Spinal cord (tissue), 10 donors: ENCODE results near the gene YY1. TPM values are rescaled to one million over a fixed set of nuclear protein-coding genes. Genes with fewer than 3 reads are reported as not detected.
A peak's percentile ranks its signal among the peaks of the same experiment; 100 is the strongest.

Experiments
- DNase-seq, 6 donors: peaks; one replicate each; pipeline versions ENCODE4 v3.0.0 to v3.0.0-alpha.2; 2013 to 2015; ENCODE audit warnings: low spot score in 6 of 6, low read depth in 4 of 6
- H3K27ac ChIP-seq: one replicate; pipeline ENCODE4 v1.5.1; 2013; ENCODE audit warnings: low read depth, low read length, control low read depth
- H3K27me3 ChIP-seq: one replicate; pipeline ENCODE4 v1.6.1; 2013; ENCODE audit warnings: low read length; ENCODE audit not compliant: control insufficient read depth, insufficient read depth
- H3K36me3 ChIP-seq: one replicate; pipeline ENCODE4 v1.6.1; 2013; ENCODE audit warnings: low read length; ENCODE audit not compliant: control insufficient read depth, insufficient read depth
- H3K4me1 ChIP-seq: one replicate; pipeline ENCODE4 v1.6.1; 2013; ENCODE audit warnings: low read length; ENCODE audit not compliant: control insufficient read depth, insufficient read depth
- H3K4me3 ChIP-seq: one replicate; pipeline ENCODE4 v1.5.1; 2013; ENCODE audit warnings: low read depth, low read length, control low read depth
- H3K9me3 ChIP-seq: one replicate; pipeline ENCODE4 v1.6.1; 2013; ENCODE audit warnings: low read length; ENCODE audit not compliant: control insufficient read depth, insufficient read depth
- WGBS: methylation state at CpG from one replicate; pipeline ENCODE4 v1.1.5; 2013; ENCODE audit warnings: missing lambda C conversion rate; ENCODE audit not compliant: insufficient coverage; 5-methylcytosine and 5-hydroxymethylcytosine counted together
- polyA plus RNA-seq, 2 donors: library from polyadenylated mRNA; unstranded; fragments of 120-200 nt; gene quantifications; one replicate each; pipeline ENCODE4 v1.2.1, GENCODE V29; 2013; ENCODE audit not compliant: insufficient read length in 2 of 2
- total RNA-seq, 2 donors: library from RNA; depleted of rRNA in 1 of 2; stranded (reverse); fragments of 120-200 nt in 1 of 2; fragments of >200 nt in 1 of 2; gene quantifications; one replicate each; pipeline versions ENCODE4 v1.2.3 to v1.2.4, GENCODE V29; 2013 to 2014
- donor health status: healthy.

Gene YY1
- total and polyA plus RNA-seq, 4 donors = 55.0 to 83.7 (median 67.1) TPM

GRCh38 chr14:100299238-100299560 is 60.3 kb downstream of the YY1 start:
- H3K36me3 ChIP-seq = peaks cover 42% of the 10 kb centered on the region
- WGBS = 90% methylated on average over 6 of the region's 6 CpGs
- H3K27me3 ChIP-seq = no peaks in the 10 kb centered on the region
- H3K4me1 ChIP-seq = peaks cover 41% of the 10 kb centered on the region
- no peak overlapping the region for H3K27ac ChIP-seq
- no peak overlapping the region for H3K4me3 ChIP-seq
- no peak for DNase-seq
- no peaks in the 10 kb centered on the region for H3K9me3 ChIP-seq

- Histone ChIP-seq H3K27ac (no peak overlapping the region), H3K4me1 (peaks cover 51% of the 10 kb centered on the region), H3K4me3 (no peak overlapping the region), H3K36me3 (peaks cover 23% of the 10 kb centered on the region), H3K9me3 (no peaks in the 10 kb centered on the region), H3K27me3 (no peaks in the 10 kb centered on the region)
- no CpG with 5 or more reads among the region's 2 CpGs for WGBS
- no peak for DNase-seq
Observed at GRCh38 chr14:100302616-100303015, 63.7 kb downstream of the YY1 start.

- H3K36me3 ChIP-seq = peaks cover 18% of the 10 kb centered on the region
- H3K9me3 ChIP-seq = no peaks in the 10 kb centered on the region
- H3K27me3 ChIP-seq = no peaks in the 10 kb centered on the region
- H3K4me3 ChIP-seq = no peak overlapping the region
- DNase-seq = no peak
- H3K27ac ChIP-seq = no peak overlapping the region
- peaks cover 51% of the 10 kb centered on the region for H3K4me1 ChIP-seq
- 79% methylated on average over 7 of the region's 8 CpGs for WGBS
Observed at GRCh38 chr14:100303179-100303578, 64.2 kb downstream of the YY1 start.

DNA sequence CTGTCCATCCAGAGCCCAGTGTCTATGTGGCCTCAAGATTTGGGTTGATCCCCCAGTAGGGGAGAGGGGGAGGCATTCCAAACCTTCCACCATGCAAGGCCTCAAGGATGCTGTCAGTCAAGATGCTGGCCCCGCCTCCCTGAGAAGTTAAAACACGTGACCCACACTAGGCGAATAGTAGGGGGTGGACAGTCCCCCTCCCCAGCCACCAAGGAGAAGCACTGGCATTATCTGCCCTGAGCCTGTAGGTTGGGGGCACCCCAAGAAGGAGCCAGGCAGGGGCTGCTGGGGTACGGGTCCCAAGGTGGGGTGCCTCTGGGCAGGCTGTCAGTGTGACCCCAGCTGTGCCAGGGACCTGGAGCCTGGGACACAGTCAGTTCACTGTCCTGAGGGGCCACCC is 65.0 kb downstream of the YY1 start:
- WGBS = 73% methylated on average over 2 of the region's 4 CpGs
- DNase-seq = no peak
- Histone ChIP-seq H3K27ac (no peak overlapping the region), H3K27me3 (no peaks in the 10 kb centered on the region), H3K36me3 (peaks cover 12% of the 10 kb centered on the region), H3K4me1 (peaks cover 52% of the 10 kb centered on the region), H3K9me3 (no peaks in the 10 kb centered on the region), H3K4me3 (no peak overlapping the region)

GRCh38 chr14:100304825-100305323 is 65.9 kb downstream of the YY1 start:
- H3K4me1 ChIP-seq = peaks cover 51% of the 10 kb centered on the region

DNA sequence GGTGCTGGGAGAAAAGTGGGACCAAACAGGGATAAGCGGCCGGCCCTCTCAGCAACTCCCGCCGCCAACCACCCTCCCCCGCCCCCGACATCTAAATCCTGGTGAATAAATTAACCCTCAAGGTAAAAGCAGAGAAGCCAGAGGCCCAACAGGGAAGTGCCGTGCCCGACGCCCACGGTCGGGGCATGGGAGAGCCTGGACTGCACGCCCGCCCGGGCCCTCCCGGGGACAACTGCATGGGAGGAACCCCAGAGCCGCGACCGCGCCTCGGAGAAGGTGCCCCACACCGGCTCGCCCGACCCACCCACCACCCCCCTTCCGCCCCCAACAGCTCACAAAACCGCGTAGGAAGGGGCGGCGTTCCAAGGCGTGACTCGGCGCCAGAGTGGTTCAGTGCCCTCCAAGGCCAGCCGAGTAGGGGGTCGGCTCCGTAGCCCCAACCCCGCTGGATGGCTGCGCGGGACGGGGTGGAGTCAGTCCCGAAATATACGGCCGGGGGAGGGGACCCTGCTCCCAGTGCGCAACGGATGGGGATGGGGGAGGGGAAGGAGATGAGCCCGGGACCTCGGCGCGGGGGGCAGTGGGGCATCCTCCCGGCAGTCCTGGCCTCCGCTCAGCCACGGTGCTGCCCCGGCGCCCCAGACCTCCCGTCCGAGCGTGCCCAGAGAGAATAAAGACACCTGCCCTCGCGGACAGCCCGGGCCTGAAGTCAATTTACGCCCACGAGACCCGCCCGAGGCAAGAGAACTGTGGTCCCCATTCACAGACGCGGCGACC is 66.6 kb downstream of the YY1 start:
- H3K27ac ChIP-seq = peak overlapping the region; percentile 29
- H3K4me1 ChIP-seq = peaks cover 51% of the 10 kb centered on the region
- DNase-seq = peak in 2 of 6 donors; percentile 35 to 58

More at GRCh38 chr14:100304825-100305323, 65.9 kb downstream of the YY1 start:
- 11% methylated on average over 12 of the region's 23 CpGs for WGBS
- peaks cover 12% of the 10 kb centered on the region for H3K36me3 ChIP-seq
- no peaks in the 10 kb centered on the region for H3K27me3 ChIP-seq
- H3K27ac ChIP-seq = peak overlapping the region; percentile 29
- no peaks in the 10 kb centered on the region for H3K9me3 ChIP-seq
- DNase-seq = peak in 3 of 6 donors; percentile 12 to 69 (median 68)
- H3K4me3 ChIP-seq = peak overlapping the region; percentile 61

DNA sequence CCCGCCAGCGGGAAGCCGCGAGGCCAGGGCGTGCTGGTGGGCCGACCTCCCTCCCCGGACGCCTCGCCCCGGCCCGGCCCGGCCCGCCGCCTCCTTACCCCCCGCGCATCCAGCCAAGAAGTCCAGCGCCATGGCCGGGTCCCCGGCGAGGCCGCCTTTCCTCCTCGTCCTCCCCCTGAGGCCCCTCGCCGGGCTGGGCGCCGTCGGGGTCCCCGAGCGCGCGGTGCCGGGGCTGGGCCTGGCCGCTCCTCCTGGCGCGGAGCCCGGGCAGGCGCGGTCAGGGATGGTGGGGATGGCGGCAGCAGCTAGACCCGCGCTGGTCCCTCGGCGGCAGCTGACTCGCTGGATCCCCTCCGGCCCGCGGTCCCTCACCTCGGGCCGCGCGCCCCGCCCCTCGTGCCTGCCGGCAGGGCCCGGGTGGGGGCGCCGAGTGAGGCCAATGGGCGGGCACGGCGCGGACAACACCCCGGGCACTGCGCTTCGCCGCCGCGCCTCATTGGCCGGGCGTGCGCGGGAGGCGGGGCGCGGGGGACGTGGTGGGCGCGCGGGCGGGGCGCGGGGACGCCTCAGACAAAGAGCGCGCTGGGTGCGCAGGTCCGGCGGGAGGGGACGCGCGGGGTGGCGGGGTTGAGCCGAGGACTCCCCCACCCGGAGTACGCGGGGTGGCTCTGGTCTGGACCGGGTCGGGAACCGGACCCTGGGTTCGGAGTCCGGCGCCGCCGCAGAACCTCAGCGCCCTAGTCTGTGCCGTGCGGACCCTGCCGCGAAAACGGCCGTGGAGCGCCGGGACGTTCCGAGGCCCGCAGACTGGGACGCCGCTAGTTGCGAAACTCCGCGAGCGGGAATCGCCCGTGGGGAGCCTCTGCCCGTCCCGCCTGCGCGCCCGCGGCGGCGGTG is 67.4 kb downstream of the YY1 start, which contains the start of gene SLC25A29:
SLC25A29 (minus strand) TSS at position 344 of the 897 bp plus-strand sequence; CDS start at position 132, 212 bp downstream.
- WGBS = under 1% methylated on average over 131 of the region's 131 CpGs
- H3K27me3 ChIP-seq = peaks cover under 1% of the 10 kb centered on the region
- peaks cover 12% of the 10 kb centered on the region for H3K36me3 ChIP-seq
- H3K27ac ChIP-seq = peak within 1 kb of the TSS; percentile 81
- peak in 5 of 6 donors; percentile 83 to 98 (median 86) for DNase-seq
- peaks cover 51% of the 10 kb centered on the region for H3K4me1 ChIP-seq
- peak within 1 kb of the TSS; percentile 78 for H3K4me3 ChIP-seq
- H3K9me3 ChIP-seq = no peaks in the 10 kb centered on the region

More for the DNA sequence above, 66.6 kb downstream of the YY1 start:
- 0% methylated on average over 57 of the region's 65 CpGs for WGBS
- H3K27me3 ChIP-seq = no peaks in the 10 kb centered on the region
- peak overlapping the region; percentile 61 for H3K4me3 ChIP-seq
- no peaks in the 10 kb centered on the region for H3K9me3 ChIP-seq
- peaks cover 12% of the 10 kb centered on the region for H3K36me3 ChIP-seq

- H3K4me1 ChIP-seq = peaks cover 51% of the 10 kb centered on the region
- H3K27ac ChIP-seq = peak overlapping the region; percentile 81
- 4% methylated on average over 49 of the region's 49 CpGs for WGBS
- H3K27me3 ChIP-seq = peaks cover 3% of the 10 kb centered on the region
- peak in 2 of 6 donors; percentile 2 to 32 for DNase-seq
- no peaks in the 10 kb centered on the region for H3K9me3 ChIP-seq
- H3K4me3 ChIP-seq = peak overlapping the region; percentile 78
- H3K36me3 ChIP-seq = peaks cover 12% of the 10 kb centered on the region
Observed at GRCh38 chr14:100306998-100307765, 68.2 kb downstream of the YY1 start.
